Gastrocnemius medialis (tissue), 4 donors: ENCODE measurements around the gene LRRC28. TPM values are rescaled to one million over a fixed set of nuclear protein-coding genes. Genes with fewer than 3 reads are reported as not detected.

Experiments used
- ATAC-seq, 2 donors: fragments of 150-250 bp; one replicate each; pipeline ENCODE4 v1.9.1; 2016
- DNase-seq, 2 donors: peaks; one replicate each; pipeline ENCODE4 v3.0.0-alpha.2; 2019
- H3K27ac ChIP-seq, 4 donors: fragments of 200-600 bp; sonication (generic); 1 replicate in 1 of 4; 2 replicates in 3 of 4; pipeline ENCODE4 v1.5.1; 2016 to 2018; ENCODE audit warnings: mild to moderate bottlenecking in 2 of 4, moderate library complexity in 1 of 4
- H3K27me3 ChIP-seq, 3 donors: fragments of 200-600 bp; sonication (generic) in 2 of 3; 1 replicate in 1 of 3; 2 replicates in 2 of 3; pipeline versions ENCODE4 v1.5.1 to v1.6.0; 2016 to 2019; ENCODE audit warnings: mild to moderate bottlenecking in 1 of 3, moderate library complexity in 1 of 3
- H3K36me3 ChIP-seq, 2 donors: fragments of 200-600 bp; sonication (generic) in 1 of 2; one replicate each; pipeline ENCODE4 v1.5.1; 2017 to 2018
- H3K4me1 ChIP-seq, 2 donors: fragments of 200-600 bp; sonication (generic) in 1 of 2; one replicate each; pipeline ENCODE4 v1.5.1; 2016 to 2017; ENCODE audit warnings: mild to moderate bottlenecking in 2 of 2
- H3K4me3 ChIP-seq, 4 donors: fragments of 200-600 bp; sonication (generic) in 3 of 4; 1 replicate in 1 of 4; 2 replicates in 3 of 4; pipeline ENCODE4 v1.5.1; 2016 to 2019; ENCODE audit warnings: mild to moderate bottlenecking in 2 of 4
- H3K9me3 ChIP-seq, 3 donors: fragments of 200-600 bp; sonication (generic) in 2 of 3; 1 replicate in 1 of 3; 2 replicates in 2 of 3; pipeline ENCODE4 v1.5.1; 2016 to 2019
- CTCF ChIP-seq, 5 experiments: fragments of 450-650 bp in 3 of 5; fragments of 200-600 bp in 2 of 5; sonication (generic) in 2 of 5; IDR thresholded peaks in 4 of 5; conservative IDR thresholded peaks in 1 of 5; 1 replicate in 4 of 5; 2 replicates in 1 of 5; pipeline ENCODE4 v1.5.1; 2016 to 2019; ENCODE audit warnings: antibody characterized with exemption in 5 of 5, mild to moderate bottlenecking in 3 of 5, moderate library complexity in 3 of 5
- POLR2A ChIP-seq, 2 donors: fragments of 450-650 bp; IDR thresholded peaks; one replicate each; pipeline ENCODE4 v1.6.1; 2017; ENCODE audit warnings: antibody characterized with exemption in 2 of 2, mild to moderate bottlenecking in 2 of 2, moderate library complexity in 2 of 2
- in situ Hi-C, 4 donors: fragments of 200-750 bp; cut with MboI; loops; one replicate each; pipeline versions ENCODE4 v1.15.0 to v1.8.0; 2017; ENCODE audit warnings: low sequenced_read_pairs in 4 of 4
- intact Hi-C: fragments of 100-400 bp; cut with DNase I; formaldehyde crosslinking; loops from one replicate; pipeline ENCODE4 v1.15.1; 2023; ENCODE audit warnings: low total_unique reads
- total RNA-seq, 4 donors: library from RNA; depleted of rRNA; stranded (reverse); fragments of >200 nt; gene quantifications; one replicate each; pipeline versions ENCODE4 v1.1.0 to v1.2.3, GENCODE V29; 2016

The LRRC28 gene
- total RNA-seq, 4 donors from 2014 or later: 22.0 to 48.5 (median 36.9) TPM

- no peaks in the 10 kb centered on the region for H3K27me3 ChIP-seq
- no peak for ATAC-seq
- no peaks in the 10 kb centered on the region for H3K36me3 ChIP-seq
- H3K9me3 ChIP-seq: no peaks in the 10 kb centered on the region
- H3K4me1 ChIP-seq: peaks cover 40 to 43% of the 10 kb centered on the region in 2 donors
- intact Hi-C loops (no loop called here), in situ Hi-C loops (no loop called here)
- TF ChIP-seq POLR2A (IDR thresholded peaks at IDR 0.05) (no peak), CTCF (IDR thresholded peaks at IDR 0.05 in 4 of 5, conservative IDR thresholded peaks at IDR 0.05 in 1 of 5) (no peak)
- no peak overlapping the region for H3K4me3 ChIP-seq
- no peak for DNase-seq
- H3K27ac ChIP-seq: no peak overlapping the region
Measured at GRCh38 chr15:99440029-99440428, 188.7 kb downstream of the LRRC28 start.

Other genes with a start within 250 kb of the LRRC28 start
- 1 to 10 TPM; 2.9 to 7.1 (median 3.5) TPM for gene PGPEP1L, start 243.7 kb upstream of the LRRC28 start, total RNA-seq
- gene SYNM, start 146.4 kb upstream of the LRRC28 start, total RNA-seq: 100 to 1,000 TPM; 200 to 308 (median 266) TPM
- 1 to 10 TPM; 5.6 to 9.9 (median 7.7) TPM for gene TTC23, start 1.9 kb upstream of the LRRC28 start, total RNA-seq